ENCODE results near the gene S100A5. TPM values are rescaled to one million over a fixed set of nuclear protein-coding genes. Genes with fewer than 3 reads are reported as not detected.
"Not testable (repeated sequence)": the region's sequence is repeated elsewhere in the genome, so short reads cannot be mapped to it uniquely, and the experiment has no call there.

The S100A5 gene
- total and polyA plus RNA-seq, 11 donors, result not detected

GRCh38 chr1:153586347-153586746 is 45.6 kb upstream of the S100A5 start:
- 48 to 58% (median 55%) methylated on average over 1 of the region's 1 CpG for WGBS, 4 donors
- intact Hi-C loops (cut with DNase I), result no loop called here
- H3K36me3 ChIP-seq, result no peaks in the 10 kb centered on the region
- H3K4me3 ChIP-seq, result no peak overlapping the region
- TF ChIP-seq, protein P1, sequence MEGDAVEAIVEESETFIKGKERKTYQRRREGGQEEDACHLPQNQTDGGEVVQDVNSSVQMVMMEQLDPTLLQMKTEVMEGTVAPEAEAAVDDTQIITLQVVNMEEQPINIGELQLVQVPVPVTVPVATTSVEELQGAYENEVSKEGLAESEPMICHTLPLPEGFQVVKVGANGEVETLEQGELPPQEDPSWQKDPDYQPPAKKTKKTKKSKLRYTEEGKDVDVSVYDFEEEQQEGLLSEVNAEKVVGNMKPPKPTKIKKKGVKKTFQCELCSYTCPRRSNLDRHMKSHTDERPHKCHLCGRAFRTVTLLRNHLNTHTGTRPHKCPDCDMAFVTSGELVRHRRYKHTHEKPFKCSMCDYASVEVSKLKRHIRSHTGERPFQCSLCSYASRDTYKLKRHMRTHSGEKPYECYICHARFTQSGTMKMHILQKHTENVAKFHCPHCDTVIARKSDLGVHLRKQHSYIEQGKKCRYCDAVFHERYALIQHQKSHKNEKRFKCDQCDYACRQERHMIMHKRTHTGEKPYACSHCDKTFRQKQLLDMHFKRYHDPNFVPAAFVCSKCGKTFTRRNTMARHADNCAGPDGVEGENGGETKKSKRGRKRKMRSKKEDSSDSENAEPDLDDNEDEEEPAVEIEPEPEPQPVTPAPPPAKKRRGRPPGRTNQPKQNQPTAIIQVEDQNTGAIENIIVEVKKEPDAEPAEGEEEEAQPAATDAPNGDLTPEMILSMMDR (IDR thresholded peaks at IDR 0.05), result no peak
- TF ChIP-seq POLR2A (IDR thresholded peaks at IDR 0.05), result no peak
- H3K9me3 ChIP-seq, result no peaks in the 10 kb centered on the region
- ATAC-seq (no peak), DNase-seq (no peak)
- H3K27me3 ChIP-seq, result no peaks in the 10 kb centered on the region
- H3K4me1 ChIP-seq, result peaks cover 0 to 10% (median 2%) of the 10 kb centered on the region in 12 donors
- no peak overlapping the region for H3K27ac ChIP-seq

GRCh38 chr1:153585006-153585405 is 44.3 kb upstream of the S100A5 start:
- intact Hi-C loops (cut with DNase I), result no loop called here
- peaks cover 0 to 10% (median 2%) of the 10 kb centered on the region in 12 donors for H3K4me1 ChIP-seq
- no peaks in the 10 kb centered on the region for H3K27me3 ChIP-seq

GRCh38 chr1:153583976-153584375 is 43.2 kb upstream of the S100A5 start:
- 82 to 93% (median 84%) methylated on average over 2 of the region's 2 CpGs for WGBS, 4 donors

More at GRCh38 chr1:153585006-153585405, 44.3 kb upstream of the S100A5 start:
- H3K9me3 ChIP-seq, result no peaks in the 10 kb centered on the region
- H3K36me3 ChIP-seq, result no peaks in the 10 kb centered on the region
- WGBS, 4 donors, result 84 to 89% (median 85%) methylated on average over 1 of the region's 1 CpG
- DNase-seq (no peak), ATAC-seq (no peak)
- H3K4me3 ChIP-seq, result no peak overlapping the region
- TF ChIP-seq POLR2A (IDR thresholded peaks at IDR 0.05), result no peak
- TF ChIP-seq, protein P1 (IDR thresholded peaks at IDR 0.05), result no peak
- H3K27ac ChIP-seq, result no peak overlapping the region

DNA sequence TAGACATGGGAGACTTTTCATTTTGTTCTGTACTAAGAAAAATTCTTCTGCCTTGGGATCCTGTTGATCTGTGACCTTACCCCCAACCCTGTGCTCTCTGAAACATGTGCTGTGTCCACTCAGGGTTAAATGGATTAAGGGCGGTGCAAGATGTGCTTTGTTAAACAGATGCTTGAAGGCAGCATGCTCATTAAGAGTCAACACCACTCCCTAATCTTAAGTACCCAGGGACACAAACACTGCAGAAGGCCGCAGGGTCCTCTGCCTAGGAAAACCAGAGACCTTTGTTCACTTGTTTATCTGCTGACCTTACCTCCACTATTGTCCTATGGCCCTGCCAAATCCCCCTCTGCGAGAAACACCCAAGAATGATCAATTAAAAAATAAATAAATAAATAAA is 42.8 kb upstream of the S100A5 start:
- H3K36me3 ChIP-seq; H3K27me3 ChIP-seq; DNase-seq; H3K27ac ChIP-seq; H3K9me3 ChIP-seq; ATAC-seq; H3K4me3 ChIP-seq; intact Hi-C loops (cut with DNase I): not testable (repeated sequence)
- 78 to 88% (median 84%) methylated on average over 3 of the region's 3 CpGs for WGBS, 4 donors
- H3K4me1 ChIP-seq, result peaks cover 0 to 10% (median 2%) of the 10 kb centered on the region in 12 donors

More at GRCh38 chr1:153583976-153584375, 43.2 kb upstream of the S100A5 start:
- no peaks in the 10 kb centered on the region for H3K9me3 ChIP-seq
- TF ChIP-seq, protein P1 (IDR thresholded peaks at IDR 0.05), result no peak
- TF ChIP-seq POLR2A (IDR thresholded peaks at IDR 0.05), result no peak
- H3K36me3 ChIP-seq, result no peaks in the 10 kb centered on the region
- DNase-seq (no peak), ATAC-seq (no peak)
- H3K4me1 ChIP-seq, result peaks cover 0 to 10% (median 2%) of the 10 kb centered on the region in 12 donors
- H3K27ac ChIP-seq, result no peak overlapping the region
- H3K4me3 ChIP-seq, result no peak overlapping the region
- intact Hi-C loops (cut with DNase I), result no loop called here
- H3K27me3 ChIP-seq, result no peaks in the 10 kb centered on the region

DNA sequence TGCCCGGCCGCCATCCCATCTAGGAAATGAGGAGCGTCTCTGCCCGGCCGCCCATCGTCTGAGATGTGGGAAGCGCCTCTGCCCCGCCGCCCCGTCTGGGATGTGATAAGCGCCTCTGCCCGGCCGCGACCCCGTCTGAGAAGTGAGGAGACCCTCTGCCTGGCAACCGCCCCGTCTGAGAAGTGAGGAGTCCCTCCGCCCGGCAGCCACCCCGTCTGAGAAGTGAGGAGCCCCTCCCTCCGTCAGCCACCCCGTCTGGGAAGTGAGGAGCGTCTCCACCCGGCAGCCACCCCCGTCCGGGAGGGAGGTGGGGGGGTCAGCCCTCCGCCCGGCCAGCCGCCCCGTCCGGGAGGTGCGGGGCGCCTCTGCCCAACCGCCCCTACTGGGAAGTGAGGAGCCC is 42.1 kb upstream of the S100A5 start:
- WGBS, 4 donors, result 91 to 95% (median 93%) methylated on average over 27 to 34 of the region's 34 CpGs

More for the DNA sequence above, 42.1 kb upstream of the S100A5 start:
- H3K27me3 ChIP-seq; H3K9me3 ChIP-seq; intact Hi-C loops (cut with DNase I); DNase-seq; H3K27ac ChIP-seq; H3K36me3 ChIP-seq; H3K4me3 ChIP-seq; ATAC-seq: not testable (repeated sequence)
- H3K4me1 ChIP-seq, result peaks cover 0 to 10% (median 2%) of the 10 kb centered on the region in 12 donors

Data from heart left ventricle (tissue), 16 donors.